GM18517 (cell line): ENCODE measurements around the gene C4orf50.

Experiments used
- ATAC-seq: cut with Tn5 transposase; IDR thresholded peaks from one replicate; pipeline ENCODE4 v1.9.1; 2021; ENCODE audit warnings: mild to moderate bottlenecking, moderate library complexity; ENCODE audit not compliant: unreplicated experiment

The C4orf50 gene

DNA sequence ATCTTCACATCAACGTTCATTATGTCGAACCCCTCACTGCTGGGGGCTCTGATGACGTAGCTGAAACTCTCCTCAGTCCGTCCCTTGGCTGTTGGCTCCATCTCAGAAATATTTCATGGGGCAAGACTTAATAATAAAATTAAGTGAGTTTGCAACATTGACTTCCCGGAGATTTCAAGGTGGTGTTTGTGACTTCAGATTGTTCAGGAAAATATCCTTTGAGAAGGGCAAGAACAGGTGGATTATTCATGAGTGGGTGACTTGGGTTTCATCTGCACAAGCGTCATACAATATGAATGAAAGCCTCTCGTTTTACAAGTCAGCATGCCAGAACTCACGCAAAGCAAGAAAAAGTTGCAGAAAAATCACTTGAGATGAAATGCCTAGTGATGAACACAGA, at the start of gene C4orf50:
TSS of gene C4orf50 (minus strand) at position 101 of the 400 bp plus-strand sequence.
- ATAC-seq = no peak

DNA sequence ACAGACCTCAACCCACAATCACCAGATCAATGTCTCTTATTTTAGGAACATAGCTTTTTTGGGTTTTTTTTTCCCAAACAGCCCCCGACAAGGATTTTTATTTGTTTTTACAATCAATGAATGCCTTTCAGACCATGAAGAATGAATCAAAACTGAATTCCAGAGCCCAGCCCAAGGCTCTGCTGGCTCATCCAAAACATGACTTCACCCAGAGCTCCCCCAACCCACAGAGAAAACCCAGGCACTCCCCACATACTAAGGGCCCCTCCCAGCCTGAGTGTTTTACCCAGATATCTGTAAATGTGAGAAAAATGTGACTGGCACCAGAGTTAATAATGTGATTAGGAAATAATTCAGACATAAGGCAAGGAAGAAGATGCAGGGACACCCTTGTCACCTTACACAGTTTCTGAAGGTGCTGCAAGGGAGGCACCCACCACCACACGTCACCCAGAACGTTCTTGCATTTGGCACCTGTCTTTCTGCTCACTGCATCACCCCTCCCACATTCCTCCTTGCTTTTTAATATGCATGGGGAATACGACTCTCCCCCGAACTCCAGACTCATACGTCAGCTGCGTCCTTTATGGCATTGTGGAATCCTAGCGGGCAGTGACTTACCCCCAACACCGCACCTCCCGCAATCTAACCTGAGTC, 47.8 kb upstream of the C4orf50 start:
- ATAC-seq = no peak

DNA sequence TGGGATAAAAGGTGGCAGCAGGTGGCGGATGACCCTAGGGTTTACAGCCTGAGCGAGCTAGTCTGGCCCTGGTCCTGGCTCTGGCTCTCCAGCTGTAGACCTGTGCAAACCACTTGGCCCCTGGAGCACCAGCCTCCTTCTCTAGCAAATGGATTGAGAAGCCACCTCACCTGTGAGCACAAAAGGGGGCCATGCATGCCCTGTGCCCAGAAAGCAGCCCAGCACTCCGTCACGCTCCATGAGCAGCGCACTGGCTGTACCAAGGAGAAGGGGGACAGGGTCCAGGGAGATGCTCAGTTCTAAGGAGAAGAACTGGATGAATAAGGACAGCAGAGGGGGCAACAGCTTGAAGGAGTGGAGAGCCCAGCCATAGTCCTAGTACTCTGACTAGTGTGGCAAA, 46.9 kb upstream of the C4orf50 start:
- no peak for ATAC-seq

DNA sequence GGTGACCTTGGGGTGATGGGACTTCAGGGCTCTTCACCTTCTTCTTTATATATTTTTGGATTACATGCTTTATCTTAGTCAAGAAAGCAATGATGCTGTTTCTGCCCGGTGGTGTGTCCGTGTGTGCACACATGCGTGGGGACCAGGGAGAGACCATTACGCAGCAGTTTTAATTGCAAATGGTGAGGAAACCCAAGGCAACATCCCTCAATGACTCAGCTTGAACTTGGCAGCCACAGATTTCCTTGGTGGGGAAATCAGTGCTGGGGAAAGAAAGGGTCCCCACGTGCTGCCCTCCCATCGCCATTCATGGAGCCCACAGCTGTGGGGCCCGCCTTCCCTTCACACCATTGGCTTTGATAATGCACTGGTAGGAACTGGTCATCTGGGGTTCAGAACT, 46.2 kb upstream of the C4orf50 start:
- ATAC-seq = no peak

DNA sequence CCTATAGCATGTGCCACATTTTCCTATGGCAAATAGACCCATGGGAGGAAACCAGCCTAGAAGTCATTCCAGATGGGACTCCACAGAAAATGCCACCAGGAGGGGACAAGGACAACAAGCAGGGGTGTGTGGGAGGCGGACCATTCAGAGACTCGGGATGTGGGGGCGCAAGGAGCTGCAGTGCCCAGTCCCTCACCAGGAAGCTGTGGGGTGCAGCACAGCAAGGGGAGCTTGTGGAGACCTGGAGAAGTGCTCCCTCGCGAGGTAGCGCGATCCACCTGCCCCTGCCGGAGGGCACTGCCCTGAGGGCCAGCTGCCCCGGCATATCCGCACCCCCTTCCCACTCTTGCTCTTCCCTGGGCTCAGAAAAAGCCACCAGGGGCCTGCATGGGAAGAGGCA, 45.5 kb upstream of the C4orf50 start:
- no peak for ATAC-seq

DNA sequence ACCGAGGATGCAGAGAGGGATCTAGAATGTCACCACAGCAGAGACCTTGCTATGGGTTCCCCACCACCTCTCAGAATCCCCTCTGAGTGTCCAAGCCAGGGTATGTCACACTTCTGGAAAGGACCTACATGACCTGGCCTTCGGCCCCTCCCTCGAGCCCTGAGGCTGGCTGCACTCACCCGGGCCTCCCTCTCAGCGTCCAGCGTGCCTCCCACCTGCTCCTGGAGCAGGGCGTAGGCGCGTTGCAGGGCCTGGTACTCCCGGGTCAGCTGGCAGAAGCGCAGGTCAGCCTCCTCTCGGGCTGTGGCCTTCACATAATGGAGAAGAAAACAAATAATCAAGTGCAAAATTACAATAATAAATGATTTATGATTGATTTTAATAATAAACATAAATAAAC, 43.9 kb upstream of the C4orf50 start:
- ATAC-seq = no peak

DNA sequence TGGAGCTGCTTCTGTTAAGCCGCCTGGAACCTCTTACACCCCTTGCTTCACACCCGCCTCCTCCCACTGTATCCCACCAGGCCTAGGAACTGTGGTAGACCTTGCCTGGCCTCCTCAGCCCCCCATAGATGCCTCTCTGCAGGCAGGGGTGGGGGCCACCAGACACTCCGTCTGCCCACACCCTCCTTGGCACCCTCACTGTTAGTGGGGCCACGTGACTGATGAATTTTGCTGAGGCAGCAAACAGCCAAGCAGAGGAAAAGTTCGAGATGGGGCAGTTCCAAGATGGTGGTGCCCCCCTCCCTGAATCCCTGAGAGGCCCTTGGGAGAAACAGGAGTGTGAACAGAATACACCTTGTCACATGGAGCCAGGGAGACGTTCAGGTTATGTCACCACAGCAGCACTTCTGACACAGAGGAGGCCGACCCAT, 41.2 kb upstream of the C4orf50 start:
- no peak for ATAC-seq

DNA sequence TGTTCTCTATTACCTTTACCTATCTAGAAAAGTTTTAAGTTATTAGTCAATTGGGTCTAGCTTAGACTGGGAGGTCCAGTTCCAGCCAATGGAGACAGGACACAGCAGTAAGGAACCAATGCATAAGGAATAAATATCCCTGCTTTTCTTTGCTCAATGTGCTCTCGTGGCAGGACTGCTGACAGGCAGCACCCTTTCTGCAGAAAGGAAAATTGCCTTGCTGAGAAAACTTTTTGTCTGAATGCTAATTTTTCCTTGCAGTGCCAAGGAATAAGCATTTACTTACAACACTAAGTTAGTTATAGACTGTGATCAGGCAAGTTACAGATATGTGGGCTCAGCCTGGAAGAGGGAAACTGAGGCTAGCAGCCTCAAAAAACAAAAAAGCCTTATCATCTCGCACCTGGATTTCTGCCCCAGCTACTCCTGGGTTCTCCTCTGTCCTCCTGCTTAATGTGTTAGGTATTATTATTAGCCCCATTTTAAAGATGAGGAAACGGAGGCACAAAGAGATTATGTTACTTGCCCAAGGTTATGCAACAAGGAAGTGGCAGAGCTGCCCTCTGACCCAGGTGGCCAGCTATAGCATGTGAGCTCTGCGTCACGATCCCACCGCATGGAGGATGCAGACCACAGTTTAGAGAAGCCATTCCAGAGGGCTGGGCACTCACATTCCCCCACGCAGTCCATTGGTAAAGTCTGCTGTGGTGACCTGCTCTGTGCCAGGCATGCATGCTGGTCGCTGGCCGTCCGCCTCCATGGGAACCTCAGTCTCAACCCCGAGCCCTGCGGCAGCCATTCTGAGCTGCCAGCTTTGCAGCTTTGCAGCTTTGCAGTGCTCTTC, 40.5 kb upstream of the C4orf50 start:
- ATAC-seq = no peak

DNA sequence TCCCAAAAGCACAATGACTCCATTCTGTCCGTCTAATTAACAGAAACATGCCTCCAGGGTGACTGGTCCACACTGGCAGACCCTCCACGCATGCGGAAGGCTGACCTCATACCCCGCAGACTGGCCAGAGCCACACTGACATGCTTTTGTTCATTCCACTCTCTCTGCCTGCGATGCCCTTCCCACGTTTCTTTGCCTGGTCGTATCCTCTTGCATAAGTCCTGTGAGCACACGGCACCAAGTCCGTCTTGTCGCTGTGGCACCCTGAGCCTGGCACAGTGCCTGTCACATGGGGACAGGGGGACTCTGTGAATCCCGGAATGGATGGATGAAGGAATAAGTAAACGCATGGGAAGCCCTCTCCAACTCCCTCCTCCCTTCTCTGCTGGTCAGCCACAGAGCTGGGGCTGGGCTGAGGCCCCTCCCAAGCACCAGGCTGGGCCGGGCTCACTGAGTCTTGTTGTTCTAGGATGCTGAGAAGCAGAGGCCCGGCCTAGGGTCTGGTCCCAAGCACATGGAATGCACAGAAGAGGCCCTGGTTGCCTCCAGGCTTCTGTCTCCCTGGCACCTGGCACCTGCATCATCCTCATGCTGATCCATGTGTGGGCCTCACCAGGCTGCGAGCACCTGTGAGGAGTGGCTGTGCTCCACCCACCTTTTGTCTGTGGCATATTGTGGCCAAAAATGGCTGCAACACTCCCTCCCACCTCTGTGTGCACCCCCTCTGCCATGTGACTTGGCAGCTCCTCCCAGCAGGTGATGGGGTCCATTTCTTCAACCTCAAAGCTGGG, 38.9 kb upstream of the C4orf50 start:
- ATAC-seq = no peak

DNA sequence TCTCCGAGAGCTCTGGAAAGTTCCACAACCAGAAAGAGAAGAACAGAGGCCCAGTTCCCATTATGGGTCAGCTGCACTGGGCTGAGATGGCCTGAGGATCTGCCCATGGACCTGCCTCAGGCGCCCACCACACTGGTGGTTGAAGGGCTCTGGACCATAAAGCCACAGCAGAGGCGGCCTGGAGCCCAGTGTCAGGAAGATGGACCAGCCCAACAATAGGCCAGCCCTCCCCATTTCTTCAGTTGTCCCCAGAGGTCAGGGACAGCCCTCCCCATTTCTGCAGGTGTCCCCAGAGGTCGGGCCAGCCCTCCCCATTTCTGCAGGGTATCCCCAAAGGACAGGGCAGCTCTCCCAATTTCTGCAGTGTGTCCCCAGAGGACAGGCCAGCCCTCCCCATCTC, 37.2 kb upstream of the C4orf50 start:
- ATAC-seq = no peak

DNA sequence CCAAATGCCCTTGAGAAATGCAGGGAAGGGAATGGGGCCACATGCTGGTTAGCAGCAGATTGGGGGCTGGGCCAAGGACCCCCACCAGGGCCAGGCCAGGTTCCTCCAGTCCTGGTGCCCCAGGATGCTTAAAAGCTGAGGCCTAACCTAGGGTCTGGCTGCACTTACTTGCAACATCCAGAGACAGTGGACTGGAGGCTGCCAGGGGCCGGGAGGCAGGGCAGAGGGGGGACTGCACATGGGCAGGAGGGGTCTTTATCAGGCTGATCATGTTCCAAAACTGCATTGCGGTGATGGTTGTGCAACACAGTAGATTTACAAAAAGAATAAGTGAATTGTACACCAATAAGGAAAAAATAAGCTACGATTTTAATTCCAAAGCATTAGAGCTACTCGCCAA, 36.8 kb upstream of the C4orf50 start:
- no peak for ATAC-seq

DNA sequence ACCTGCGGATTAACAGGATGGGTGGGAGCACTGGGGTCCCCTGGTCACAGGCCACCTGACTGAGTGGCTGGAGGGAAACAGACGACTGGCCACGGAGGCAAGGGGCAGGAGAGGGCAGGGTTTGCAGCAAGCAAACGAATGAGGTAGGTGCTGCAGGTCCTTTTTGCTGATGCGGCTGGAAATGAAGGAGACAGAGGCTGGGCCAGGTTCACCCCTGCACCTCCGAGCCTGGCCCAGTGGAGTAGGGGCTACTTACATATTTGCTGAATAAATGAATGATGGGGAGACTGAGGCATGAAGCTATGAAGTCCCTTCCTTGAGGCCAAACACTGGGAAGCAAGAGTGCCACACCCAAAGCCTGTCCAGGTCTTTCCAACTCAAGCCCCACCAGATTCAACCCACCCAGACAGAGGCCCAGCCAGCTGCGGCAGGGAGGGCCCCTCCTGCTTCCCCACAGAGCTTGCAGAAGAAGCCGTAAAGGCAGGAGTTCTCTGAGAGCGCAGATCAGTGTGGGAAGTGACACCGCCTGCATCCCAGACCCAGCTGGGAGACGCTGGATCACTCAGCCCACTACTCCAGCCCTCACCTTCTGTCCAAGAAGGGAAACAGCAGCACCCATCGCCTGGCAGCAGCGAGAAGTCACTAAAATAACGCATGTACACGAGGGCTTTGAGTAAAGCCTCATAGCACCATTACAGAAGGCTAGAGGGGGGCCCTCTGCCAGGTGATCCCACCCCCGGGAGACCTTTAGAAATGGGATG, 36.1 kb upstream of the C4orf50 start:
- ATAC-seq = no peak

DNA sequence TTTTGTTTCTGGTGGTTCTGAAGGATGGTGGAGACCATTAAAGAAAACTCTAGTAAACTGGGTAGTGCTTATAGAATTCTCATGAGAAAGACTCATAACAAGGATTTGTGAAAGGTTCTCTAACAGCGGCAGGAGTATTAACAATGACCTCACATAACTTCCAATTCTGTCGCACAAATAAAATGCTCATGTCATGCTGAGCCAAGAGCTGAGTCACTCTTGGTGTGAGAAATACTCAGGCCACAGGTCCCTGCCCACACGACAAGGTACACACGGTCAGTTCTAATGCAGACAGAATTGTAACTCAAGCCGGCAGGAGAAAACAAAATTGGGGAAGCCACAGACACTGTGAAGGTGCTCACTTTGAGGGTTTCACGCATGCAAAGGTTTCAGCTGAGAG, 34.4 kb upstream of the C4orf50 start:
- ATAC-seq = no peak

DNA sequence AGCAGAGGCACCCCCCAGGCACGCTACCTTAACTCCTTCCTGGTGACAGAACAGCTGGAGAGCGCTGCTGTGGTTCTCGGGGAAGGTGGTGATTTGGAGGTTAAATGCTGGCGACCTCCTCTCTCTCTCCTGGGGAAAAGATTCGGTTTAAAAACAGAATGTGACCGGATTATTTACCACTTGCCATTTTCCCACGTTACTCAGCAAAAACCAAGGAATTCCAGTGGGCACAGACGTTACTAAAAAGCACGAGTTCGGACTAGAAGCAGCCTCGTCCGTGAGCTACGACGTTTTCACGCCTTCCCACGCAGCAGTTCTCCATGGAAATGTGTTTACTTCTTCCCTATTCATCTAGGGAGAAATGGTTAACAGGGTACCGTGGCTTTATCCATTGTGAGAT, 32.3 kb upstream of the C4orf50 start:
- no peak for ATAC-seq

DNA sequence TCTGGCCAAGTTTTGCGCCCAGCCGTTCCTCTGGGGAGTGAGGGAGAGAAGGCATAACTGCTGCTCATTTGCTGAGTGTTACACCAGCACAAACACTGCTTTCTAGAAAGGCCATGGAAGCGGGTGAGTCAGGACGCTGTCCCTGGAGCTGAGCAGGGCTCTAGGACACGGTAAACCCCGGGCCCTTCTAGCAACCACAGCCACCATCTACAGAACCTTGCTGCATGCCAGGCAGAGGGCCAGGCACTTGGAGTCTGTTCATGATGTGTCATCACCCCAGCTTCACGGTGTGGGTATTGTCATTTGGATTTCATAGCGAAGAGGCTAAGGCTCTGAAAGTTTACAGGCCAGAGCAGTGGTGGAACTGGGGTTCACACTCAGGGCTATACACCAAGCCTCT, 31.8 kb upstream of the C4orf50 start:
- no peak for ATAC-seq

DNA sequence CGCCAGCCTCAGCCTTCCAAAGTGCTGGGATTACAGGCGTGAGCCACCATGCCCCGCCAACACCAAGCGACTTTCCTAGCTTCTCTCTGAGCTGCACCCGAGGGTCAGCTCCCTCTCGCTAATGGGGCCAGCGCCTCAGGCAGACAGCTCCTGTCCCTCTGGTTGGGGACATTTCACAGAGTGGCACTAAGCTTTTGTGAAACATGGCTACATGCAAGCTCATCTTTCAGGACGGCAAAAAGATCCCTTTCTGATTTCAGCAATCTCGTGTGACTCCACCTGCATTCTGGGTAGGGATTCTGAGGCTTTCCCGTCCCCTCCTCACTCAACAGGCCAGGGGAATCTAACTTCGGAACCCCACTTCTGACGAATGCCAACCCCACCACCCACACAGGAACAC, 31.0 kb upstream of the C4orf50 start:
- ATAC-seq = no peak

DNA sequence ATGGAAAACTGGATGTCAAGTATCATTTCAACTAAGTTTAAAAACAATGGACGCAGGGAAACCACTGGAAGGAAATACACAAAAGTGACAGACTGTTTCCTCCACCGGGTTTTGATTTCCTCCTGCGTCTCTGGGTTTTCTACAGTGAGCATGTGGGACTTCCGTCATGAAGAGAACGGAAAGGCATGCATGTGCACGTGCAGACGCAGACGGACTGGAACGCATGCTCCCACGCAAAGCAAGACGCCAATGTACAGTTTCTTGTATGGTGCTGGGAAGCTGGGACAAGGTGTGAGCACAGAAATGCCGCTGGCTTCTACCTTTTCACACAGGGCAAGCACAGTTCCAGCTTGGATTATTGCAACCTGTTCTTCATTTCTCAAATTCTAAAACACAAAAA, 30.3 kb upstream of the C4orf50 start:
- ATAC-seq = no peak

DNA sequence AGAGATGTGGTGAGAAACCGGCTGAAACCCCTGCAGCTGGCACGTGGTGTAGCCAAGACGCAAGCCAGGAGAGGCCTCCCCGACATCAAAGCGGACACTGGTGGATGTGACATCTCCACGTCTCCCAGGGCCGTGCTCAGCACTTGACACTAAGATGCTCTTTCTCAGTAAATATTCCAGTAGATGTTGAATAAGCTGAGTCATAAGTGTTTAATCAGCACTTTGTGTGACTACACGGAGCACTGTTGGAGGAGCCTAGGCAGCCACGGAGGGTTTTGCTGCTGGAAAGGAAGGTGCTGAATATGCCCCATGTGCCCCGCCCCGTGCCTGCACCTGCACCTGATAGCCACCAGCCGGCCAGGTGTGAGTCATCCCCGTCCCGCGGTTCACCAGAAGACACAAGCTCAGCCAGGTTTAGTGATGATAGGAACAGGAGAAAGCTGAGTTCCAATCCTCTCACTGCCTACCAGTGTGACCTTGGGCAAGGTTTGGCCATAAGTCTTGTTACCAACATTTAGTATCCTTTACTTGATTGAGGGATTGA, 29.0 kb upstream of the C4orf50 start:
- no peak for ATAC-seq

DNA sequence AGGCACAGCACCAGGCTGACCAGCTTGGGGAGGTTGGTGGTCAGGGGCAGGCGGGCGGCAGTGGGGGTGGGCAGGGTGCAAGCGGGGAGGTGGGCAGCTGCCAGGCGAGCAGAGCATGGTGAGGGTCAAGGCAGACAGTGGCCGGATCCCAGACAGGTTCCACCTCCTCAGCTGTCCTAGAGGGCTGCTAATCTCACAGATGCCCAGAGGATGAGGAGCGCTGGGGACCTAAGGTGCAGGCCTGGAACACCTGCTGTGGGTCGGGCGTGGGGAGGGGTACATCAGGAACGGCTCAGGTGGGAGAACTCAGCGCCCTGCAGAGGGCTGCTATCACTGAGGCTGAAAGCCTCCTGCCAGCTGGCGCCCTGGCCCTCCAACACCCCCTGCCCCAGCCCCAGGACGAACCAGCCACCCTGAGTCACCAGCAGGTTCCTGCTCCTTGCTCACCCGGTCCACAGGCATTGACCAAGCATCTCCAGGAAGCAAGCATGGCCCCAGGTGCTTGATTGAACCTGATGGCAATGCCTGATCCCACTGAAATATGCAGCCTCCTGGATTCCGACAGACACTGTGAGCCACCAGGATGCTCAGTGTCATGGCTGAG, 28.4 kb upstream of the C4orf50 start:
- ATAC-seq = no peak

DNA sequence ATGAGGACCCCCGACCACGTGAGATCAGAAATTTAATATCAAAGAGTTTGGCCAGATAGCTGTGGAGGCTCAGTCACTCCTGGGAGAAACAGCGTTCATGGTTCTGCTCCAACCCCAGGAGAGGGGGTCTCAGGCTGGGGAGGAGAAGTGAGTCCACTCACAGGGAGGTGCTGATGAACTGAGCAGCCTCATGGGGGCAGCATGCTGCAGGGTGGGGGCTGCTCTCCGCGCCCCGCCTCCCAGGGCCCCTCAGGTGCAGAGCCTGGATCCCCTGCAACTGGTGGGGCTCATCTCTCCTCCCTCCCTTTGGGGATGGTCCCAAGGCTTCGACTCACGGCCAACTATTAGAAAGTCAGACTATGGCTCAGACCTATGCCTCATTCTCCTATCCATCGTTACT, 26.6 kb upstream of the C4orf50 start:
- ATAC-seq = no peak
